Adrenal gland (tissue), 12 donors: ENCODE measurements around the gene SPTB. TPM values are rescaled to one million over a fixed set of nuclear protein-coding genes. Genes with fewer than 3 reads are reported as not detected.
A peak's percentile ranks its signal among the peaks of the same experiment; 100 is the strongest.

ENCODE experiments used
- DNase-seq, 7 donors: peaks; one replicate each; pipeline ENCODE4 v3.0.0-alpha.2; 2019 to 2020
- H3K27ac ChIP-seq, 5 donors: fragments of 200-600 bp; sonication (generic) in 4 of 5; 1 replicate in 3 of 5; 2 replicates in 2 of 5; pipeline versions ENCODE4 v1.5.1 to v1.8.0; 2016 to 2020; ENCODE audit warnings: mild to moderate bottlenecking in 1 of 5
- H3K27me3 ChIP-seq: fragments of 200-600 bp; 2 replicates; pipeline ENCODE4 v1.8.0; 2021
- H3K36me3 ChIP-seq, 2 donors: fragments of 200-600 bp; replicated peaks in 1 of 2; 1 replicate in 1 of 2; 2 replicates in 1 of 2; pipeline versions ENCODE4 v1.5.1 to v1.8.0; 2018 to 2022
- H3K4me1 ChIP-seq, 2 donors: fragments of 200-600 bp; replicated peaks in 1 of 2; 1 replicate in 1 of 2; 2 replicates in 1 of 2; pipeline versions ENCODE4 v1.5.1 to v1.8.0; 2018 to 2021
- H3K4me3 ChIP-seq, 4 donors: fragments of 200-600 bp; sonication (generic) in 3 of 4; one replicate each; pipeline ENCODE4 v1.5.1; 2016 to 2018
- H3K9me3 ChIP-seq, 3 donors: fragments of 200-600 bp; sonication (generic) in 1 of 3; replicated peaks in 1 of 3; 1 replicate in 2 of 3; 2 replicates in 1 of 3; pipeline versions ENCODE4 v1.5.1 to v1.8.0; 2016 to 2021
- CTCF ChIP-seq, 6 experiments: fragments of 450-650 bp in 4 of 6; fragments of 200-600 bp in 2 of 6; sonication (generic) in 1 of 6; IDR thresholded peaks; 1 replicate in 5 of 6; 2 replicates in 1 of 6; pipeline versions ENCODE4 v1.5.1 to v1.8.0; 2016 to 2021; ENCODE audit warnings: antibody characterized with exemption in 6 of 6, mild to moderate bottlenecking in 2 of 6, moderate library complexity in 1 of 6
- POLR2A ChIP-seq, 2 donors: fragments of 450-650 bp; IDR thresholded peaks; one replicate each; pipeline ENCODE4 v1.6.1; 2017; ENCODE audit warnings: antibody characterized with exemption in 2 of 2, mild to moderate bottlenecking in 2 of 2, moderate library complexity in 1 of 2
- WGBS, 4 donors: extraction: QIAGEN DNeasy Blood & Tissue Kit in 2 of 4; methylation state at CpG; one replicate each; pipeline versions ENCODE4 v1.1.5 to v1.1.7; 2013 to 2017; 5-methylcytosine and 5-hydroxymethylcytosine counted together
- intact Hi-C, 2 donors: fragments of 100-400 bp; cut with DNase I; formaldehyde crosslinking; loops; one replicate each; pipeline versions ENCODE4 v1.14.1 to v1.15.0; 2022 to 2023
- polyA plus RNA-seq, 3 donors: library from polyadenylated mRNA; stranded (reverse); fragments of 200-250 nt in 2 of 3; fragments of 350-450 nt in 1 of 3; fragmentation: Illumina TruSeq in 1 of 3; extraction: RNeasy Lipid Tissue Mini Kit (QIAGEN cat#74804) in 1 of 3; gene quantifications; one replicate each; pipeline ENCODE4 v1.2.3, GENCODE V29; 2013 to 2014
- total RNA-seq, 9 donors: library from RNA; depleted of rRNA in 4 of 9; stranded (reverse); fragments of >200 nt in 4 of 9; fragments of 120-200 nt in 1 of 9; fragmentation: NEBNext Ultra II Directional in 1 of 9; extraction: Animal tissue kit (Norgen Biotek cat#: 25700) in 1 of 9; gene quantifications; one replicate each; pipeline versions ENCODE4 v1.1.0 to v1.2.4, GENCODE V29; 2013 to 2023
- donor health status: healthy with polysubstance abuse.
- donor health status: Bipolar disorder and iron deficiency.
- donor health status: DM: yes; HTN: yes; CAD: no.
- donor health status: DM: no; HTN: no; CAD: no.
- donor health status: DM: no; HTN: no; CAD: no.
- donor health status: DM: yes; HTN: yes; CAD: no.

The SPTB gene
- total and polyA plus RNA-seq, 12 donors: 0.18 to 14.5 (median 1.2) TPM

GRCh38 chr14:64919215-64919614, 39.5 kb upstream of the SPTB start:
- Histone ChIP-seq H3K9me3 (no peaks in the 10 kb centered on the region), H3K27me3 (no peaks in the 10 kb centered on the region), H3K4me3 (no peak overlapping the region), H3K4me1 (peaks cover 20 to 53% of the 10 kb centered on the region in 2 donors), H3K27ac (peak overlapping the region in 2 of 5 donors; percentile 0 to 9), H3K36me3 (peaks cover 0 to 4% of the 10 kb centered on the region in 2 donors)
- intact Hi-C loops: no loop called here
- TF ChIP-seq POLR2A (IDR thresholded peaks at IDR 0.05) (no peak), CTCF (IDR thresholded peaks at IDR 0.05) (no peak)
- DNase-seq: no peak

GRCh38 chr14:64918216-64918615, 38.5 kb upstream of the SPTB start:
- H3K9me3 ChIP-seq: no peaks in the 10 kb centered on the region
- intact Hi-C loops: no loop called here
- peaks cover 20 to 56% of the 10 kb centered on the region in 2 donors for H3K4me1 ChIP-seq
- H3K4me3 ChIP-seq: no peak overlapping the region
- no peaks in the 10 kb centered on the region for H3K36me3 ChIP-seq
- no peaks in the 10 kb centered on the region for H3K27me3 ChIP-seq
- H3K27ac ChIP-seq: peak overlapping the region in 2 of 5 donors; percentile 20 to 40
- 61 to 78% (median 73%) methylated on average over 4 of the region's 4 CpGs for WGBS, 4 donors
- no peak for TF ChIP-seq POLR2A (IDR thresholded peaks at IDR 0.05)
- no peak for TF ChIP-seq CTCF (IDR thresholded peaks at IDR 0.05)
- no peak for DNase-seq

GRCh38 chr14:64915797-64916196, 36.1 kb upstream of the SPTB start:
- no peak overlapping the region for H3K4me3 ChIP-seq
- H3K27me3 ChIP-seq: no peaks in the 10 kb centered on the region
- no peak for TF ChIP-seq CTCF (IDR thresholded peaks at IDR 0.05)
- intact Hi-C loops: no loop called here
- no peak overlapping the region for H3K27ac ChIP-seq
- no peak for DNase-seq
- 82 to 96% (median 89%) methylated on average over 2 of the region's 2 CpGs for WGBS, 4 donors
- no peaks in the 10 kb centered on the region for H3K36me3 ChIP-seq
- peaks cover 20 to 55% of the 10 kb centered on the region in 2 donors for H3K4me1 ChIP-seq
- no peaks in the 10 kb centered on the region for H3K9me3 ChIP-seq

- 20 to 31% (median 26%) methylated on average over 4 of the region's 4 CpGs for WGBS, 4 donors
- TF ChIP-seq POLR2A (IDR thresholded peaks at IDR 0.05): no peak
- no peak for TF ChIP-seq CTCF (IDR thresholded peaks at IDR 0.05)
- H3K36me3 ChIP-seq: no peaks in the 10 kb centered on the region
- peaks cover 20 to 47% of the 10 kb centered on the region in 2 donors for H3K4me1 ChIP-seq
- H3K9me3 ChIP-seq: no peaks in the 10 kb centered on the region
- intact Hi-C loops: no loop called here
- peak overlapping the region; percentile 30 to 94 (median 86) for H3K4me3 ChIP-seq
- no peak for DNase-seq
- H3K27me3 ChIP-seq: no peaks in the 10 kb centered on the region
- H3K27ac ChIP-seq: peak overlapping the region in 4 of 5 donors; percentile 94 to 99 (median 96)
Observed at GRCh38 chr14:64915029-64915424, 35.3 kb upstream of the SPTB start.
